ENCODE data around the gene ZNF593OS. TPM values are rescaled to one million over a fixed set of nuclear protein-coding genes. Genes with fewer than 3 reads are reported as not detected.

Gene ZNF593OS
- total and polyA plus RNA-seq, 9 donors, result 0.31 to 1.6 (median 0.88) TPM

- Histone ChIP-seq H3K36me3 (ENCODE audit: control insufficient read depth, insufficient read depth, low read length) (no peaks in the 10 kb centered on the region), H3K27me3 (ENCODE audit: control insufficient read depth, insufficient read depth, low read length) (peaks cover 10% of the 10 kb centered on the region), H3K4me1 (ENCODE audit: control insufficient read depth, insufficient read depth, low read length) (peaks cover 5% of the 10 kb centered on the region), H3K9me3 (replicated peaks; ENCODE audit: control insufficient read depth, low read depth, low read length) (no peaks in the 10 kb centered on the region), H3K27ac (ENCODE audit: low read length) (no peak overlapping the region), H3K4me3 (ENCODE audit: low read length) (no peak overlapping the region)
- no peak for DNase-seq
- WGBS (ENCODE audit: insufficient coverage), result 63% methylated on average over 5 of the region's 6 CpGs
These were observed 25.7 kb downstream of the ZNF593OS start for GRCh38 chr1:26145960-26146294.

- no peaks in the 10 kb centered on the region for H3K36me3 ChIP-seq (ENCODE audit: control insufficient read depth, insufficient read depth, low read length)
- H3K9me3 ChIP-seq (replicated peaks; ENCODE audit: control insufficient read depth, low read depth, low read length), result no peaks in the 10 kb centered on the region
- H3K27me3 ChIP-seq (ENCODE audit: control insufficient read depth, insufficient read depth, low read length), result peaks cover 8% of the 10 kb centered on the region
- no peak overlapping the region for H3K4me3 ChIP-seq (ENCODE audit: low read length)
- peaks cover 5% of the 10 kb centered on the region for H3K4me1 ChIP-seq (ENCODE audit: control insufficient read depth, insufficient read depth, low read length)
- 24% methylated on average over 11 of the region's 19 CpGs for WGBS (ENCODE audit: insufficient coverage)
- no peak overlapping the region for H3K27ac ChIP-seq (ENCODE audit: low read length)
- peak; percentile 85 for DNase-seq
These were observed 26.3 kb downstream of the ZNF593OS start for GRCh38 chr1:26145041-26145959.

- no CpG with 5 or more reads among the region's 8 CpGs for WGBS (ENCODE audit: insufficient coverage)
- Histone ChIP-seq H3K4me3 (ENCODE audit: low read length) (no peak overlapping the region), H3K4me1 (ENCODE audit: control insufficient read depth, insufficient read depth, low read length) (peaks cover 5% of the 10 kb centered on the region), H3K27me3 (ENCODE audit: control insufficient read depth, insufficient read depth, low read length) (peaks cover 8% of the 10 kb centered on the region), H3K36me3 (ENCODE audit: control insufficient read depth, insufficient read depth, low read length) (no peaks in the 10 kb centered on the region), H3K27ac (ENCODE audit: low read length) (no peak overlapping the region), H3K9me3 (replicated peaks; ENCODE audit: control insufficient read depth, low read depth, low read length) (no peaks in the 10 kb centered on the region)
- DNase-seq, result no peak
These were observed 29.5 kb downstream of the ZNF593OS start for GRCh38 chr1:26142159-26142558.

- DNase-seq, result no peak
- Histone ChIP-seq H3K4me1 (ENCODE audit: control insufficient read depth, insufficient read depth, low read length) (no peaks in the 10 kb centered on the region), H3K4me3 (ENCODE audit: low read length) (no peak overlapping the region), H3K27ac (ENCODE audit: low read length) (no peak overlapping the region), H3K27me3 (ENCODE audit: control insufficient read depth, insufficient read depth, low read length) (no peaks in the 10 kb centered on the region), H3K36me3 (ENCODE audit: control insufficient read depth, insufficient read depth, low read length) (no peaks in the 10 kb centered on the region), H3K9me3 (replicated peaks; ENCODE audit: control insufficient read depth, low read depth, low read length) (no peaks in the 10 kb centered on the region)
- WGBS (ENCODE audit: insufficient coverage), result no CpG with 5 or more reads among the region's 3 CpGs
These were observed 32.6 kb downstream of the ZNF593OS start for GRCh38 chr1:26138974-26139558.

GRCh38 chr1:26134466-26134865, 37.2 kb downstream of the ZNF593OS start:
- Histone ChIP-seq H3K4me3 (ENCODE audit: low read length) (no peak overlapping the region), H3K27me3 (ENCODE audit: control insufficient read depth, insufficient read depth, low read length) (no peaks in the 10 kb centered on the region), H3K36me3 (ENCODE audit: control insufficient read depth, insufficient read depth, low read length) (no peaks in the 10 kb centered on the region), H3K4me1 (ENCODE audit: control insufficient read depth, insufficient read depth, low read length) (no peaks in the 10 kb centered on the region), H3K9me3 (replicated peaks; ENCODE audit: control insufficient read depth, low read depth, low read length) (no peaks in the 10 kb centered on the region), H3K27ac (ENCODE audit: low read length) (no peak overlapping the region)
- no CpG with 5 or more reads among the region's 3 CpGs for WGBS (ENCODE audit: insufficient coverage)
- no peak for DNase-seq

- no CpG with 5 or more reads among the region's 2 CpGs for WGBS (ENCODE audit: insufficient coverage)
- no peak for DNase-seq
- H3K27ac ChIP-seq (ENCODE audit: low read length), result no peak overlapping the region
- H3K9me3 ChIP-seq (replicated peaks; ENCODE audit: control insufficient read depth, low read depth, low read length), result no peaks in the 10 kb centered on the region
- H3K27me3 ChIP-seq (ENCODE audit: control insufficient read depth, insufficient read depth, low read length), result no peaks in the 10 kb centered on the region
- no peak overlapping the region for H3K4me3 ChIP-seq (ENCODE audit: low read length)
- no peaks in the 10 kb centered on the region for H3K36me3 ChIP-seq (ENCODE audit: control insufficient read depth, insufficient read depth, low read length)
- peaks cover 2% of the 10 kb centered on the region for H3K4me1 ChIP-seq (ENCODE audit: control insufficient read depth, insufficient read depth, low read length)
These were observed 38.8 kb downstream of the ZNF593OS start for GRCh38 chr1:26132834-26133167.

GRCh38 chr1:26132128-26132833, 39.4 kb downstream of the ZNF593OS start:
- no peak overlapping the region for H3K27ac ChIP-seq (ENCODE audit: low read length)
- no peaks in the 10 kb centered on the region for H3K9me3 ChIP-seq (replicated peaks; ENCODE audit: control insufficient read depth, low read depth, low read length)
- WGBS (ENCODE audit: insufficient coverage), result 90% methylated on average over 2 of the region's 5 CpGs
- H3K4me1 ChIP-seq (ENCODE audit: control insufficient read depth, insufficient read depth, low read length), result peaks cover 2% of the 10 kb centered on the region
- no peaks in the 10 kb centered on the region for H3K27me3 ChIP-seq (ENCODE audit: control insufficient read depth, insufficient read depth, low read length)
- H3K36me3 ChIP-seq (ENCODE audit: control insufficient read depth, insufficient read depth, low read length), result no peaks in the 10 kb centered on the region
- H3K4me3 ChIP-seq (ENCODE audit: low read length), result no peak overlapping the region
- no peak for DNase-seq

GRCh38 chr1:26130695-26131094, 40.9 kb downstream of the ZNF593OS start:
- no peak for DNase-seq
- Histone ChIP-seq H3K27ac (ENCODE audit: low read length) (no peak overlapping the region), H3K27me3 (ENCODE audit: control insufficient read depth, insufficient read depth, low read length) (no peaks in the 10 kb centered on the region), H3K4me1 (ENCODE audit: control insufficient read depth, insufficient read depth, low read length) (peaks cover 2% of the 10 kb centered on the region), H3K4me3 (ENCODE audit: low read length) (no peak overlapping the region), H3K36me3 (ENCODE audit: control insufficient read depth, insufficient read depth, low read length) (no peaks in the 10 kb centered on the region), H3K9me3 (replicated peaks; ENCODE audit: control insufficient read depth, low read depth, low read length) (no peaks in the 10 kb centered on the region)
- WGBS (ENCODE audit: insufficient coverage), result 67% methylated on average over 1 of the region's 1 CpG

- peaks cover 2% of the 10 kb centered on the region for H3K4me1 ChIP-seq (ENCODE audit: control insufficient read depth, insufficient read depth, low read length)
- H3K27me3 ChIP-seq (ENCODE audit: control insufficient read depth, insufficient read depth, low read length), result no peaks in the 10 kb centered on the region
- H3K36me3 ChIP-seq (ENCODE audit: control insufficient read depth, insufficient read depth, low read length), result no peaks in the 10 kb centered on the region
- no peak overlapping the region for H3K27ac ChIP-seq (ENCODE audit: low read length)
- H3K4me3 ChIP-seq (ENCODE audit: low read length), result no peak overlapping the region
- DNase-seq, result no peak
- 92% methylated on average over 2 of the region's 4 CpGs for WGBS (ENCODE audit: insufficient coverage)
- no peaks in the 10 kb centered on the region for H3K9me3 ChIP-seq (replicated peaks; ENCODE audit: control insufficient read depth, low read depth, low read length)
These were observed 41.9 kb downstream of the ZNF593OS start for GRCh38 chr1:26129778-26130177.

All from muscle of leg (tissue), 11 donors.